Sigmoid colon (tissue), 4 donors: ENCODE results near the gene CTNNA2.

Experiments used
- CTCF ChIP-seq, 4 experiments: fragments of 450-650 bp in 3 of 4; fragments of 200-600 bp in 1 of 4; IDR thresholded peaks; one replicate each; pipeline ENCODE4 v1.5.1; 2016 to 2019; ENCODE audit warnings: antibody characterized with exemption in 4 of 4, mild to moderate bottlenecking in 3 of 4, moderate library complexity in 2 of 4
- POLR2A ChIP-seq, 2 donors: fragments of 450-650 bp; IDR thresholded peaks; one replicate each; pipeline ENCODE4 v1.6.1; 2016; ENCODE audit warnings: antibody characterized with exemption in 2 of 2, mild to moderate bottlenecking in 2 of 2, moderate library complexity in 2 of 2
- POLR2AphosphoS5 ChIP-seq, 4 donors: sonication (generic); formaldehyde crosslinking; IDR thresholded peaks; one replicate each; pipeline ENCODE4 v1.6.1; 2017; ENCODE audit warnings: antibody characterized with exemption in 4 of 4

GRCh38 chr2:80364524-80365212 is 851.8 kb downstream of the CTNNA2 start:
- TF ChIP-seq POLR2A (IDR thresholded peaks at IDR 0.05), result no peak
- TF ChIP-seq CTCF (IDR thresholded peaks at IDR 0.05), result no peak
- no peak for TF ChIP-seq POLR2AphosphoS5 (IDR thresholded peaks at IDR 0.05)
